ENCODE measurements around the gene SRCAP.

The SRCAP gene

DNA sequence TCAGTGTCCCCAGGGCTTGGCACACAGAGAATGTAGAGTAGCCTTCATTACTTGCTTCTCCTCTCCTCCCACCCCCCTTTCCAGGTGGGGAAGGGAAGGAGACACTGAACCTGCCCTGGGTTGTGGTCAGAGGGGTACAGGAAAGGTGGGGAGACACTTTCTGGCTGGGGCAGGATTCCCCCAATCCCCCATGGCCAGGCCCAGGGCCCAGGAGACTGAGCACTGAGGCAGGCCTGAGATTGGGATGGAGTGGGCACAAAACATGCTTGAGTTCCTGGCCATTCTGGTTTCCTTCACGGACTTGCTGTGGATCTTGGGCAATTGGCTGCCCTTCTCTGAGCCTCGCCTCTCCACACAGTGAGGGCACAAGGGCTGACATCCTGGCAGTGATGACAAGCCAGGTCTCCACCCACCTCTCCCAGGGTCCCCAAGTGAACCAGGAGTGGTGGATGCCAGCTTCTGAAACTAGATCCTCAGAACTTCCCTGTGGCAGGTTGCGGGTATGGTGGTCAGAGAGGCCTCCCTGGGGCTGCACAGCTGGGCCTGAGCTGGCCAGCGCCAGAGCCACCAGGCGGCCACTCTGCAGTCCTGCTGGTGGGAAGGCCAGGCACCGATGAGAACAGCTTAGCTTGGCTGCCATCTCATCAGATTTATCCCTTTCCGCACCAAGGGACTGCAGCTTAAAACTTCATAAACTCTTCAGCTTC is 78.8 kb downstream of the SRCAP start:
- no peak for DNase-seq

GRCh38 chr16:30778549-30779244 is 79.7 kb downstream of the SRCAP start:
- DNase-seq: no peak

- no peak for DNase-seq
Measured at GRCh38 chr16:30779596-30779995, 80.6 kb downstream of the SRCAP start.

GRCh38 chr16:30780021-30780420 is 81.0 kb downstream of the SRCAP start:
- no peak for DNase-seq

DNA sequence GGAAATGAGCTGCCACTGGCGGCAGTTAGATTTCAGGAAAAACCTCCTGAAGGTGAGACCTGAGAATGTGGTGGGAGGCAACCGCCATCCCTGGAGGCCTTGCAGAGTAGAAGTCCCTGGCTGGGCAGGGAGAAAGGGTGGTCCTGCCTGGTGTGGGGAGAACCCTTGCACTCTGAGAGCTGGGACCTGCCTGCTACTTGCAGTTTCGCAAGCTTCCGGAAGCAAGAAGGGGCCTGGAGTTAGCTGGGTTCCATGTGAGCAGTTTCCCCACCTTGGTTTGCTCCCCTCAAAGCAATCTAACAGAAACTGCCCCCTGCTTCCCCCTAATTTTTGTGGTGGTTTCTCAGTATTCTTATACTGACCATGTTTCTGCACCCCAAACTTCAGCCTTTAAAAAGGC is 81.6 kb downstream of the SRCAP start:
- no peak for DNase-seq

GRCh38 chr16:30782486-30783279 is 83.7 kb downstream of the SRCAP start:
- DNase-seq: no peak

DNA sequence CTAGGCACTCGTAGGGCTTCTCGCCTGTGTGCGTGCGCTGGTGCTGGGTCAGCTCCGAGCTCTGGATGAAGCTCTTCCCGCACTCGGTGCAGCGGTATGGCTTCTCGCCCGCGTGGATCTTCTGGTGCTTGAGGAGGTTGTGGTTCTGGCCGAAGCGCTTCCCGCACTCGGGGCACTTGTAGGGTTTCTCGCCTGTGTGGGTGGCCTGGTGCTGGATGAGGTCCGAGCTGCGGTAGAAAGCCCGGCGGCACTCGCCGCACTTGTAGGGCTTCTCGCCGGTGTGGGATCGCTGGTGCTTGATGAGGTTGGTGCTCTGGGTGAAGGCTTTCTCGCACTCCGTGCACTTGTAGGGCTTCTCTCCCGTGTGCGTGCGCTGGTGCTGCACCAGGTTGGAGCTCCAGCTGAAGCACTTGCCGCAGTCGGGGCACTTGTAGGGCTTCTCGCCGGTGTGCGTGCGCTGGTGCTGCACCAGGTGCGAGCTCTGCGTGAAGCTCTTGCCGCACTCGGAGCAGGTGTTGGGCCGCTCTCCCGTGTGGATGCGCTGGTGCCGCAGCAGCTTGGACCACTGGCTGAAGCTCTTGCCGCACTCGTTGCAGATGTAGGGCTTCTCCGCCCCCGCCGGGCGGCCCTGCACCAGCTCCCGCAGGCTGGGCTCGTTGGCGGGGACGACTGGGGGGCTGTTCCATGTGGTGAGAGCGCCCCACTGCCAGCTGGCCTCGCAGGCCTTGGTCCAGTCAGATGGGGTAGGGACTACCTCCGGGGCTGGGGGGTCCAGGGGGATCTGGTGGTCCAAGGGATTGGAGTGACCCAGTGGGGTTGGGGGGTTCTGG is 84.5 kb downstream of the SRCAP start:
- no peak for DNase-seq

DNA sequence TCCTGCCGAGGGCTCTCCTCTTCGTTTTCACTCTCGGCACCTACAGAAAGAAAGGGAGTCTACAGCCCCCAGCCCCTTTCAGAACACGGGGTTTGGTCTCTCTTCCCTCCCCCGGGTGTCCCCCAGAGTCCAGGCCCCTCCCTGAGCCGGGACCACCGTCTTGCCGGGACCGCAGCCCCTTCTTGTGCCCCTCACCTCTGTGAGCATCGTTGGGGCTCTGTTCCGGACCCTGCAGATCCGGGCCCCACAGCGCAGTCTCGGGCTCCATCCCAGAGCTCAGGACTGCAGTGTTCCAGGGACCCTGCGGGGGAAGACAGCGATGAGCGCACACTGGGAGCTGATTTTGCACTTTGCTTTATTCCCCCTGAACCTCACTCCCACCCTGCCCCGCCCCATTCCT is 85.2 kb downstream of the SRCAP start:
- no peak for DNase-seq

- DNase-seq: no peak
Measured at GRCh38 chr16:30785126-30786106, 86.4 kb downstream of the SRCAP start.

GRCh38 chr16:30786115-30786935 is 87.4 kb downstream of the SRCAP start:
- no peak for DNase-seq

GRCh38 chr16:30786936-30787612 is 88.1 kb downstream of the SRCAP start, which contains the start of gene ZNF629:
ZNF629 (minus strand) TSS chr16:30787205; CDS start chr16:30784482, 2,723 bp downstream.
- DNase-seq: no peak

- DNase-seq: no peak
Measured at GRCh38 chr16:30787613-30788378, 88.8 kb downstream of the SRCAP start.
